ENCODE measurements around the gene VMP1. TPM values are rescaled to one million over a fixed set of nuclear protein-coding genes. Genes with fewer than 3 reads are reported as not detected.
A peak's percentile ranks its signal among the peaks of the same experiment; 100 is the strongest.

Gene VMP1
- total and polyA plus RNA-seq, 2 of the 4 experiments (the other 2 are of a cell fraction), result 89.8 to 197 TPM

GRCh38 chr17:59777033-59777432 lies 69.6 kb downstream of the VMP1 start:
- peaks cover 20 to 46% of the 10 kb centered on the region in 2 experiments for H3K79me1 ChIP-seq (ENCODE audit: low read depth in 1 of 2, low read length in 2 of 2)
- peaks cover 8% of the 10 kb centered on the region for H3K36me3 ChIP-seq (ENCODE audit: control insufficient read depth, insufficient read depth, low read length)
- H3K27me3 ChIP-seq (ENCODE audit: control insufficient read depth, insufficient read depth, low read length), result no peaks in the 10 kb centered on the region
- WGBS, 2 experiments (ENCODE audit: extremely low coverage in 2 of 2, insufficient read length in 1 of 2), result no CpG with 5 or more reads among the region's 3 CpGs
- peak overlapping the region; percentile 77; the same call in 1 of the 3 replicates for H2BK15ac ChIP-seq (ENCODE audit: low read depth, low read length)
- no peak overlapping the region for H2BK5ac ChIP-seq (ENCODE audit: low read depth, low read length, poor library complexity, severe bottlenecking)
- H2AFZ ChIP-seq (replicated peaks; ENCODE audit: low read length, poor library complexity), result no peak overlapping the region
- POLR2A ChIA-PET (ENCODE audit: unreplicated experiment), result no interaction called here
- no peak overlapping the region for H2BK120ac ChIP-seq (ENCODE audit: low read depth, low read length)
- H2BK20ac ChIP-seq (ENCODE audit: low read depth, low read length), result peak overlapping the region; percentile 3; the same call in 1 of the 2 replicates
- no peak overlapping the region for H2AK9ac ChIP-seq (replicated peaks; ENCODE audit: low read depth, low read length, poor library complexity)
- H3K56ac ChIP-seq (ENCODE audit: extremely low read depth, insufficient read depth, low read length), result no peak overlapping the region; the same call in 1 of the 2 replicates
- 0 out of 2 replicates have a peak, but pooled peaks cover 2% of the 10 kb centered on the region for H3K9me3 ChIP-seq (ENCODE audit: control insufficient read depth, insufficient read depth, low read length)
- in situ Hi-C loops (cut with MboI; ENCODE audit: low sequenced_read_pairs) (no loop called here), dilution Hi-C loops (cut with HindIII; ENCODE audit: low sequenced_read_pairs, unreplicated experiment) (no loop called here), intact Hi-C loops (cut with micrococcal nuclease) (no loop called here)
- no TSS peak for BruUV-seq (replicated peaks)
- no peak overlapping the region for H4K8ac ChIP-seq (ENCODE audit: low read depth in 2 of 2, low read length in 2 of 2)
- no peaks in the 10 kb centered on the region for H3K9me1 ChIP-seq (ENCODE audit: insufficient read depth, low read length)
- no peak overlapping the region for H3K27ac ChIP-seq (ENCODE audit: insufficient read depth, low read length)
- H3K4me3 ChIP-seq (ENCODE audit: insufficient read depth, low read depth, low read length), result no peak overlapping the region
- H3K23ac ChIP-seq (ENCODE audit: low read depth, low read length), result no peak overlapping the region
- no peak overlapping the region for H3K18ac ChIP-seq (ENCODE audit: low read depth, low read length)
- ATAC-seq (ENCODE audit: low read depth), result no peak
- H4K91ac ChIP-seq (ENCODE audit: insufficient read depth, low read depth, low read length), result 0 out of 2 replicates have a peak overlapping the region, but pooled peaks have one; percentile 12
- TF ChIP-seq NFE2L2 (IDR thresholded peaks at IDR 0.05; ENCODE audit: low read depth, low read length), result no peak
- no peak for TF ChIP-seq SMC3 (IDR thresholded peaks at IDR 0.05; ENCODE audit: low read depth, low read length)
- TF ChIP-seq RAD21 (IDR thresholded peaks at IDR 0.05; ENCODE audit: low read length), result no peak
- TF ChIP-seq POLR2A (IDR thresholded peaks at IDR 0.05; ENCODE audit: low read depth, low read length), result no peak
- TF ChIP-seq CEBPB (IDR thresholded peaks at IDR 0.05; ENCODE audit: low read depth, low read length), result no peak
- no peak for TF ChIP-seq USF2 (IDR thresholded peaks at IDR 0.05; ENCODE audit: low read depth, low read length)
- no peak for TF ChIP-seq CTCF (conservative IDR thresholded peaks at IDR 0.05; ENCODE audit: low read depth, low read length)
- no peak for TF ChIP-seq MXI1 (IDR thresholded peaks at IDR 0.05; ENCODE audit: borderline replicate concordance, low read depth, low read length)
- no peak for TF ChIP-seq FOS (IDR thresholded peaks at IDR 0.05; ENCODE audit: low read depth, low read length)
- TF ChIP-seq, protein P1, sequence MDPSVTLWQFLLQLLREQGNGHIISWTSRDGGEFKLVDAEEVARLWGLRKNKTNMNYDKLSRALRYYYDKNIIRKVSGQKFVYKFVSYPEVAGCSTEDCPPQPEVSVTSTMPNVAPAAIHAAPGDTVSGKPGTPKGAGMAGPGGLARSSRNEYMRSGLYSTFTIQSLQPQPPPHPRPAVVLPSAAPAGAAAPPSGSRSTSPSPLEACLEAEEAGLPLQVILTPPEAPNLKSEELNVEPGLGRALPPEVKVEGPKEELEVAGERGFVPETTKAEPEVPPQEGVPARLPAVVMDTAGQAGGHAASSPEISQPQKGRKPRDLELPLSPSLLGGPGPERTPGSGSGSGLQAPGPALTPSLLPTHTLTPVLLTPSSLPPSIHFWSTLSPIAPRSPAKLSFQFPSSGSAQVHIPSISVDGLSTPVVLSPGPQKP (IDR thresholded peaks at IDR 0.05; ENCODE audit: borderline replicate concordance, low read depth, low read length), result no peak
- TF ChIP-seq BHLHE40 (IDR thresholded peaks at IDR 0.05; ENCODE audit: low read depth, low read length), result no peak
- TF ChIP-seq MAFK (IDR thresholded peaks at IDR 0.05; ENCODE audit: low read depth, low read length), result no peak
- no peak for TF ChIP-seq RCOR1 (IDR thresholded peaks at IDR 0.05; ENCODE audit: insufficient replicate concordance, low read length)
- no peak for TF ChIP-seq RFX5 (IDR thresholded peaks at IDR 0.05; ENCODE audit: low read depth, low read length)
- no peak for TF ChIP-seq CHD1 (IDR thresholded peaks at IDR 0.05; ENCODE audit: low read depth, low read length)
- no peak for TF ChIP-seq MAZ (IDR thresholded peaks at IDR 0.05; ENCODE audit: borderline replicate concordance, low read depth, low read length)
- peaks cover 8% of the 10 kb centered on the region for H3K4me1 ChIP-seq (ENCODE audit: control insufficient read depth, insufficient read depth, low read length)
- no peak overlapping the region for H3K14ac ChIP-seq (replicated peaks; ENCODE audit: low read depth, low read length)
- no peak overlapping the region for H4K5ac ChIP-seq (ENCODE audit: low read depth, low read length)
- H2AK5ac ChIP-seq (ENCODE audit: low read depth, low read length), result 0 out of 2 replicates have a peak overlapping the region, but pooled peaks have one; percentile 8
- CTCF ChIA-PET, result interaction anchor here (0.8 kb wide), 1 partner anchor 22 kb away, joined by 3 read pairs; no protein-coding TSS in a partner anchor
- no peak for DNase-seq
- H3K4ac ChIP-seq (ENCODE audit: low read depth, low read length), result no peak overlapping the region
- no peak overlapping the region for H3K9ac ChIP-seq (ENCODE audit: low read depth, low read length)
- H4K20me1 ChIP-seq (ENCODE audit: insufficient read depth, low read length), result no peaks in the 10 kb centered on the region
- no peak overlapping the region for H3K4me2 ChIP-seq (ENCODE audit: low read depth, low read length)

Measured in IMR-90 (cell line).